Measurements from ENCODE around the gene TRAF3IP1.

The TRAF3IP1 gene

GRCh38 chr2:238433300-238433915 is 113.1 kb downstream of the TRAF3IP1 start:
- TF ChIP-seq CTCF (IDR thresholded peaks at IDR 0.05; ENCODE audit: low read depth, low read length): no peak
- DNase-seq (ENCODE audit: extremely low read depth, low read depth): no peak

DNA sequence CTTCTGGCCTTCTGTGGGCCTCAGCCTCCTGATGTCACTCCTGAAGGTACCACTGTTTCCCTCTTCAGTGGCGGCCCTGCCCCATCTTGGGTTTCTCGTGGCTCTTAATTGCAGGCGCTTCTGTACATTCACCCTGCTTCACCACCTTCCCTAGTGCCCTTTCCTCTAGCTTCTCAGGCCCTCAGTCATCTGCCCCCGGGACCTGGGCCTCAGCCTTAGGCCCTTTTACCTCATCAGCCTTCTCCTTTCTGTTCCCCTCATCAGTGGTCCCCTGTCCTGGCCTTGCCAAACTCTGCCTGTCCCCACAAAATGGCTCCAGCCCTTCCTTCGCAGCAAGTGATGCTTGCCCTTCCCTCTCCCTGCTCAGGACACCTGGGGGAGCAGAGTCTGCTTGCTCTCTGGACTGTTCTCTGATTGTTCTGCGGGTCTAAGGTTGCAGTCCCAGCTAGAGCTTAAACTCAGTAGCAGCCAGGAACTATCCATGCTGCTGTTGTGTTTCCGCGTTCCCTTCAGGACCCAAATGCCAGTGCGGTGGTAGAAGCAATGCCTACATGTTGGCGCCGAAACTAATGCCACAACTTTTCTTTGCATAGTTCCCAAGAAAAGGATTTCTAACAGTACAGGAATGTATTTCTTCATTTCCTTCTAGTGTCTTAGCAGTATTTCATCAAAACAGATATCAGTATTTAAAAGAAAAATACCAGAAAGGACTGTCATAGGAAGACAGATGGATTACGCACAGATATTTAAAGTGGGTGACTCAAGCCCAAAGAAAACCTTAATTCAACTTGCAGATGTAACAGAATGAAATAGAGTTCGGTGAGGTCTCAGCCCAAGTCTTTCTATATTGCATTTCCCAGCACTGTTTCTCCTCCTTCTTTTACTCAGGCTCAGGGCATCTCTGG is 113.9 kb downstream of the TRAF3IP1 start:
- no peak for TF ChIP-seq CTCF (IDR thresholded peaks at IDR 0.05; ENCODE audit: low read depth, low read length)
- peak; percentile 70 for DNase-seq (ENCODE audit: extremely low read depth, low read depth)

DNA sequence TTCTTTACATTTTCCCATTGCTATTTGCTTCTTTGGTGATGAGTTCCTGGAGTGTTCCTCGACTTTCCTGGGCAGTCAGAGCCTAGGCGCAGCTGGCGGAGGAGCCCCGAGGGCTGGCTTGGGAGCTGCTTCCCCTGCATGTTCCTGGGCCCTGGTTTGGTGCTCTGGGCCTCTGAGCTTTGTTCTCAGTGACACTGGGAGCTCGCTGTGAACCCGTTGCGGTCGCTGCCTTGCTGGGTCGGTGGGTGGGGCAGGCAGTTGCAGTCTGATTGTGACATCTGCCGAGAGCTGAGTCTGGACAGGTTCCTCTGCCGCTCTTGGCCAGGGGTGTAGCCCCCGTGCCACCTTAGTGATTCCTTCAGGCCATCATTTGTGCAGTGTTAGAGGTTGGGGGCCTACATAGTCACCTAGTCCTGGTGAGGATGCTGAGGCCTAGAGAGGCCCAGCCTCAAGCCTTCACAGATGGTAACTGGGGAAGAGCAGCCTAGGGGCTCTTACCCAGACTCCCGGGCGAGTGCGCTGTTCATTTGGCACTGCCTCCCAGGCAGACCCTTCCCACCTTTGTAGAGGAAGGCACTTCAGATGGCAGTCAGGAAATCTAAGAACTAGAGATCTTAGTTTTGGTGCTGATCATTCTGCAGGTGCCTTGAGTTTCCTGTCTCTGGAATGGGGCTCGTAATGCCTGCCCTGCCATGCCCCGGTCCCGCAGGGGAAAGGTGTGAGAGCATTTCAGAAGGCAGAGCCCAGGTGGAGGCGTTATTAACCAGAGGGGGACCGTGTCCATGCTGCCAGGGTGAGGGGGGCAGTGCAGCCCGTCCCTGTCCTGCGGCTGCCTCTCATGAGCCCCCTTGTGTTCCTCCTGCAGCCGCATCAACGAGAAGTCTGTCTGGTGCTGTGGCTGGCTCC is 114.8 kb downstream of the TRAF3IP1 start:
- DNase-seq (ENCODE audit: extremely low read depth, low read depth): no peak
- no peak for TF ChIP-seq CTCF (IDR thresholded peaks at IDR 0.05; ENCODE audit: low read depth, low read length)

DNA sequence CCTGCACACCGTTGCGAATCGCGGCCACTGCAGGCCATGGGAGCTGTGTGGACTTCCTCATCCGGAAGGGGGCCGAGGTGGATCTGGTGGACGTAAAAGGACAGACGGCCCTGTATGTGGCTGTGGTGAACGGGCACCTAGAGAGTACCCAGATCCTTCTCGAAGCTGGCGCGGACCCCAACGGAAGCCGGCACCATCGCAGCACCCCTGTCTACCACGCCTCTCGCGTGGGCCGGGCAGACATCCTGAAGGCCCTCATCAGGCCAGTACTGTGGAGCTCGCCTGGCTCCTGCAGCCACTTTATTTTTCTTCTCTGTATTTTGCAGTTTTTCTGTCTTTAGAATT is 115.4 kb downstream of the TRAF3IP1 start:
- DNase-seq (ENCODE audit: extremely low read depth, low read depth): no peak
- no peak for TF ChIP-seq CTCF (IDR thresholded peaks at IDR 0.05; ENCODE audit: low read depth, low read length)

DNA sequence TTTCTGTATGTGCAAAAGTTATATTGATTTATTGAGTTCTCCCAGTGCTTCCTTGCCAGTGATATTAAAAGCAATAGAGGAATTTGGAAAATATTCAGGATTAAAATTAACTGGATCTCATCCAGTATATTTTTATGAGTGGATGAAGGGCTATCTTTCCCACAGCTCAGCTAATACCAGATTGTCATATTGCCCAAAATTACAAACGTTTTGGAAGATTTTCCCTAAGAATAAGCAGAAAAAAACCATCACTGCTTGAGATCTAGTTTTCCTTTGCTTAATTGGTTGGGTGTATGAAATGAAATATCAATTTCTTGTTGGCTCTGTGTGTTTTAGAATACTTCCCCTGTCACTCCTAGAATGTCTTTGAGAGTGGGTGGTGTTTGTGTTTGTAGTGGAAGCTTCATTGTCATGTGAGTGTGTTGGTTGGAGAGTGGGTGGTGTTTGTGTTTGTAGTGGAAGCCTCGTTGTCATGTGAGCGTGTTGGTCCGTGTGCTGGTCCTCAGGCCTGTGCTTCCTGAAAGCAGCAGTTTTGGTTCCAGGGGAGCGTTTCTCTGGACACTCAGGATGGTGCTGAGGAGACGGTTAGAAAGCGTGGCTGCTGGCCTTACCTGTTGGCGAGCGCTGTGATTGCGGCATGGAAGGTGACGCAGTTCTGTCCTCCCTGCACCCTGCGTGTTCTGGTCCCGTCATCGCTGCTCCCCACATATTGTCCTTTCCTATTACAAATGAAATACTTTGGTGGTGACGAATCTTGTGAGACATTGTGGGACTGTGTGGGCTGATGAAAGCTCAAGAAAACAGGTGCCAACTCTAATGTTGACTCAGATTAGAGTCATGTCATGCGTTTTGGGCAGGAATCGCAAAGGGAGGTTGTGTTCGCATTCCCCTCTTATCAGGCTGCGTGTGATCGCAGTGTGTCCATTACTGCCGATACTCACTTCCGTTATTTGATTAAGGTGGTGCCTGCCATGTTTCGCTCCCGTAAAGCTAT is 118.8 kb downstream of the TRAF3IP1 start:
- no peak for TF ChIP-seq CTCF (IDR thresholded peaks at IDR 0.05; ENCODE audit: low read depth, low read length)
- peak; percentile 79 for DNase-seq (ENCODE audit: extremely low read depth, low read depth)

GRCh38 chr2:238439917-238440316 is 119.6 kb downstream of the TRAF3IP1 start:
- DNase-seq (ENCODE audit: extremely low read depth, low read depth): no peak
- TF ChIP-seq CTCF (IDR thresholded peaks at IDR 0.05; ENCODE audit: low read depth, low read length): no peak

All from AG09319 (cell line).